Urothelium cell line (cell line): ENCODE results near the gene DDX1.
"Not testable (repeated sequence)": the region's sequence is repeated elsewhere in the genome, so short reads cannot be mapped to it uniquely, and the experiment has no call there.

Source experiments
- DNase-seq: peaks from one replicate; pipeline ENCODE4 v3.0.0; 2011; ENCODE audit warnings: low spot score, mixed read lengths
- FAIRE-seq: peaks from 2 replicates; lab custom pipeline; 2011; peaks lifted over from hg19 to GRCh38; lab: Jason Lieb, UNC

The DDX1 gene

GRCh38 chr2:15594291-15595256, 2.9 kb downstream of the DDX1 start:
- FAIRE-seq (no peak), DNase-seq (no peak)

GRCh38 chr2:15595342-15595905, 3.8 kb downstream of the DDX1 start:
- DNase-seq = no peak
- FAIRE-seq = no peak

- no peak for FAIRE-seq
- DNase-seq = no peak
Measured at GRCh38 chr2:15595936-15596335, 4.3 kb downstream of the DDX1 start.

DNA sequence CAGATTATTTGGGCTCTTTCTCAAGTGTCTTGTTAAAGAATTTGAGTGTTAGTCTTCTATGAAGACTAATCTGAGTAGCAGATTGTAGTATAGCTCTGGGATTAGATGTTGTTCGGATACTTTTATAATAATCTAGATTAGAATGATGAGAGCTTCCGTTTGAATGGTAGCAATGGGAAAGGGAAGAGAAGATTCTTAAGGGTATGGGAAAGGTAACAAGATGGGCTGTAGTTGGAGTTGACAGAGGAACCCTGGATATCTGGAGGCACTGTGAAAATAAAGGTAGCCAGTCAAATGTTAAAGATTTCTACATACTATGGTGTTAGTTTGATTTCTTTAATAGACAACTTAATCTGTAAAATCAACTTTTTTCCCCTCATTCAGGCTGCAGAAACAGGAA, 4.7 kb downstream of the DDX1 start:
- DNase-seq (no peak), FAIRE-seq (no peak)

GRCh38 chr2:15596968-15597367, 5.3 kb downstream of the DDX1 start:
- FAIRE-seq (no peak), DNase-seq (no peak)

DNA sequence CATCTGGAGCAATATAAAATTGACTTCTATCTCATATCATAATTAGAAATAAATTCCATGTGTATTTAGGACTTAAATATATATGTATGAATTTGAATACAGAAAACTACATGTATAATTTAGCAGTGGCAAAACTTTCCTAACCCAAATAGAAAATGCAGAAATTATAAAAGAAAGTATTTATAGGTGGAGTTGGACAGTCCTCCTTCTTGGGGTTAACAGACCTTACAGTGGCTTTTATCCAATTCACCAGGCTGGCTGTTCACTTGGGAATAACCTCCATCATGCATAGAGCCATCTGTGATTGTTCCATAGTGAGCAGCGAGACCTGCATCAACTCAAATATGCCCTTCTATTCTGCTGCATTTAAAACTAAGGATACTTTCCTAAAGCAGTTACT, 8.3 kb downstream of the DDX1 start:
- FAIRE-seq (no peak), DNase-seq (no peak)

DNA sequence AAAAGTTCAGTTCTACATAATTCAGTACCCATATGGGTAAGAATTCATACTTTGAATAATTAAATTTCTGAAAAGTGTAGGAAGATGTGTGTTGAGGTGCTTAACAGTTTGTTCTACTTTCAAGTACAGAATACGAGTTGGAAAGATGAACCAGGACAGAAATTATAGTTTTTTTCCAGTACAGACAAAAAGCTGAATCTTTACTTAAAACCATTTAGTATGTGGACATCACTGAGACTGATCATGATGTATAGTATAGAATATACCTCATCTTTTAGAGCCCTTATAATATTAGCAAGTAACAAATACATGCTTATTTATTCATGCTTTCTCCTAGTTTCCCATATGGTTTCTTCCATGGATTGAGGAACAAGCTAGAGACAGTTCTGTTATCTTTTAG, 10.0 kb downstream of the DDX1 start:
- FAIRE-seq (no peak), DNase-seq (no peak)

GRCh38 chr2:15602393-15602792, 10.7 kb downstream of the DDX1 start:
- DNase-seq (no peak), FAIRE-seq (no peak)

- FAIRE-seq (no peak), DNase-seq (no peak)
Measured at GRCh38 chr2:15603044-15603765, 11.5 kb downstream of the DDX1 start.

DNA sequence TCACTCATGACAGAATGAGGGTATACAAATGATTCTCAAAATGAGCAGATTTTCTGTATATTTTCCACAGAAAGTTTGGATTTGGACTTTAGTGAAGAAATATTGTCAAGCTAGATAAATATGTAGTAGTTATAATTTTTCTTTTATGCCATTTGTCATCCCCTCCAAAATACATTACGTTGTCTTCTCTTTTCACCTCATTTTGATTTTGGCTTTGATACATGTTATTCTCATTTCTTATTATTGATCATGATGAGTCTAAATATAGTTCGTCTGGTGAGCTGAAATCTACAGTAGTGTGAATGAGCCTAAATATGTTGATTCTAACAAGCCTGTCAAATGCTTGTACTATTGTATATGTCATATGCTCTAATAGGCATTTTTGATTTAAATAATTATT, 12.3 kb downstream of the DDX1 start:
- no peak for DNase-seq
- FAIRE-seq = no peak

- no peak for FAIRE-seq
- DNase-seq = no peak
Measured at GRCh38 chr2:15605721-15606120, 14.1 kb downstream of the DDX1 start.

DNA sequence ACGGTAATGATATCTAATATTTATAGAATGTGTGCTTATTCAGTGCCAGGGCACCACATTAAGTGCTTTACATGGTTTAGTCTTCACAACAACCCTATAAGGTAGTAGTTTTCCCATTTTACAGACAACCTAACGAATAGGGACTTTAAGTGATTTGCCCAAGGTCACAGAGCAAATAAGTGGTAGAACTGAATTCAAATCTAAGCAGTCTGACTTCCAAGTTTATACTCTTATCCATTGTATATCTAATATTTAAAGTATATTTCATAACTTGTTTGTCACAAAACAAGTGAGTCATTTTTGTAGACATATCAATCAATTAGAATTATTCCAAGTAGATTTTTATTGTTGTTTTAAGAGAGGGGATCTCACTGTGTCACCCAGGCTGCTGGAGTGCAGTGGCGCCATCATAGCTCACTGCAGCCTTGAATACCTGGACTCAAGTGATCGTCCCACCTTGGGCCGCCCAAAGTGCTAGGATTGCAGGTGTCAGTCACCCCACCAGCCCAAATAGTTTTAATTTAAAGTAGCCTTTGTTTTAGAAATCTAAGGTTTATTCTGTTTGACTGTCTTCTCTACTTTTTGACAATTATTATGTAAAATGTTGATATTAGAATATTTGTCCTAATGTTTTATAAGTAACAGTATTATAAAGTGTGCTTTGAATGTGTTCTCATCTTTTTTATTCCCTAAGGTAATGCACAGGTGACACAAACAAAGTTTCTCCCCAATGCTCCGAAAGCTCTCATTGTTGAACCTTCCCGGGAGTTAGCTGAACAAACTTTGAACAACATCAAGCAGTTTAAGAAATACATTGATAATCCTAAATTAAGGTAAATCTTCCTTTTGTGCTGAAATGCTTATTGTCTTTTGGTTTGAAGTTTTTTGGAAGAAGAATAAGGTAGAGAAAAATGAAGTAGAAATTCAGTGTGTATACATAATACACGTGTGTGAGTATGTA, 15.1 kb downstream of the DDX1 start:
- no peak for DNase-seq
- FAIRE-seq = no peak

GRCh38 chr2:15607709-15608391, 16.2 kb downstream of the DDX1 start:
- DNase-seq (no peak), FAIRE-seq (no peak)

DNA sequence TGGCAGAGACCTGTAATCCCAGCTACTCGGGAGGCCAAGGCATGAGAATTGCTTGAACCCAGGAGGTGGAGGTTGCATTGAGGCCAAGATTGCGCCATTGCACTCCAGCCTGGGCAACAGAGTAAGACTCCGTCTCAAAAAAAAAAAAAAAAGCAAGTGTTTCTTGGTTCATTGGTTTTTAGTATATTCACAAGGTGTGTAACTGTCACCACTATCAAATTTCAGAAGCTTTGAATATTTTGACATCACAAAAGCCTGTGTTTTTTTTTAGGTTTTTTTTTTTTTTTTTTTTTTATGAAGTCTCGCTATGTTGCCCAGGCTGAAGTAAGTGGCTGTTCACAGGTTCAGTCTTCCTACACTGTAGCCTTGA, 16.7 kb downstream of the DDX1 start:
- DNase-seq = no peak

GRCh38 chr2:15609341-15610042, 17.8 kb downstream of the DDX1 start:
- DNase-seq (no peak), FAIRE-seq (no peak)

More for the DNA sequence above, 16.7 kb downstream of the DDX1 start:
- FAIRE-seq = no peak

DNA sequence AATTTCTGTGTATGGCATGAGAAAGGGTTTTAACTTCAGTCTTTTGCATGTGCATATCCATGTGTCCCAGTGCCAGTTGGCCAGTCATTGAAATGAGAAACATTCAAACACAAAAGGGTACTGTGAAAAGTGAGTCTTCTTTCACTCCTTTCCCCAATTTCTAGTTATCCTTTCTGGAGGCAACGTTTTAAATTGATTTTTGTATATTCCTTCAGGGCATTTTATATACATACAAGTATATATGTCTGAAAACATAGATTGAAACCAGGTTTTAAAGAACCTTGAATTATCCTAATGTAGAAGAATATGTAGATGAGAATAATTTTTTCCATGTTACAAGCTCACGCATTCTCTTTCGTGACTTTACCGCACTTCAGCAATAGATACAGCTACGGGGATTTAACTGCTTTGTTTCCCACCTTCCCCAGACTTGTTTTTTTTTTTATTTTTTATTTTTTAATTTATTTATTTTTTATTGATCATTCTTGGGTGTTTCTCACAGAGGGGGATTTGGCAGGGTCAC, 18.8 kb downstream of the DDX1 start:
- no peak for DNase-seq
- no peak for FAIRE-seq

DNA sequence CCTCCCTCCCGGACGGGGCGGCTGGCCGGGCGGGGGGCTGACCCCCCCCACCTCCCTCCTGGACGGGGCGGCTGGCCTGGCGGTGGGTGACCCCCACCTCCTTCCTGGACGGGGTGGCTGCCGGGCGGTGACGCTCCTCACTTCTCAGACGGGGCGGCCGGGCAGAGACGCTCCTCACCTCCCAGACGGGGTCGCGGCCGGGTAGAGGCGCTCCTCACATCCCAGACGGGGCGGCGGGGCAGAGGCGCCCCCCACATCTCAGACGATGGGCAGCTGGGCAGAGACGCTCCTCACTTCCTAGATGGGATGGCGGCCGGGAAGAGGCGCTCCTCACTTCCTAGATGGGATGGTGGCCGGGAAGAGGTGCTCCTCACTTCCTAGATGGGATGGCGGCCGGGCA, 20.4 kb downstream of the DDX1 start:
- DNase-seq, FAIRE-seq: not testable (repeated sequence)

- FAIRE-seq (no peak), DNase-seq (no peak)
Measured at GRCh38 chr2:15613736-15614429, 22.2 kb downstream of the DDX1 start.
